CD14-positive monocyte (primary cell): ENCODE results near the gene ATOSA. TPM values are rescaled to one million over a fixed set of nuclear protein-coding genes. Genes with fewer than 3 reads are reported as not detected.

ENCODE experiments used
- DNase-seq, 3 donors: peaks; one replicate each; pipeline ENCODE4 v3.0.0-alpha.2; 2011 to 2022
- H2AFZ ChIP-seq: 2 replicates; pipeline ENCODE4 v1.6.0; 2012; ENCODE audit warnings: mild to moderate bottlenecking, low read depth, low read length, inconsistent platforms; ENCODE audit not compliant: insufficient read depth, poor library complexity, severe bottlenecking
- H3K27ac ChIP-seq, 2 donors: 1 replicate in 1 of 2; 2 replicates in 1 of 2; pipeline ENCODE4 v1.5.1; 2012 to 2013; ENCODE audit warnings: low read length in 2 of 2, control low read depth in 1 of 2, inconsistent platforms in 1 of 2, low read depth in 1 of 2, mild to moderate bottlenecking in 1 of 2
- H3K27me3 ChIP-seq, 2 donors: one replicate each; pipeline versions ENCODE4 v1.6.0 to v1.6.1; 2011 to 2013; ENCODE audit warnings: low read length in 2 of 2; ENCODE audit not compliant: control insufficient read depth in 2 of 2, insufficient read depth in 2 of 2
- H3K36me3 ChIP-seq, 2 donors: replicated peaks in 1 of 2; 1 replicate in 1 of 2; 2 replicates in 1 of 2; pipeline versions ENCODE4 v1.5.1 to v1.6.1; 2012 to 2013; ENCODE audit warnings: low read length in 2 of 2, control low read depth in 1 of 2, inconsistent platforms in 1 of 2, mild to moderate bottlenecking in 1 of 2; ENCODE audit not compliant: insufficient read depth in 2 of 2, control insufficient read depth in 1 of 2
- H3K4me1 ChIP-seq, 2 donors: 1 replicate in 1 of 2; 2 replicates in 1 of 2; pipeline versions ENCODE4 v1.5.1 to v1.6.1; 2012 to 2013; ENCODE audit warnings: low read length in 2 of 2, control low read depth in 1 of 2, inconsistent platforms in 1 of 2, mild to moderate bottlenecking in 1 of 2, moderate library complexity in 1 of 2; ENCODE audit not compliant: insufficient read depth in 2 of 2, control insufficient read depth in 1 of 2
- H3K4me2 ChIP-seq: replicated peaks from 2 replicates; pipeline ENCODE3; 2012; ENCODE audit warnings: low read length, moderate library complexity, mild to moderate bottlenecking; ENCODE audit not compliant: poor library complexity, severe bottlenecking; ENCODE audit errors: extremely low read depth
- H3K4me3 ChIP-seq, 3 experiments: fragments of 200-600 bp in 1 of 3; sonication (generic) in 1 of 3; replicated peaks in 1 of 3; 1 replicate in 2 of 3; 2 replicates in 1 of 3; pipeline ENCODE4 v1.5.1; 2011 to 2013; ENCODE audit warnings: low read length in 3 of 3, mild to moderate bottlenecking in 3 of 3, control low read depth in 2 of 3, low read depth in 2 of 3, inconsistent platforms in 1 of 3, moderate library complexity in 1 of 3
- H3K79me2 ChIP-seq: 2 replicates; pipeline ENCODE4 v1.6.0; 2012; ENCODE audit warnings: mild to moderate bottlenecking, control low read depth, inconsistent platforms, low read length, moderate library complexity; ENCODE audit not compliant: insufficient read depth
- H3K9ac ChIP-seq: 2 replicates; pipeline ENCODE4 v1.6.0; 2017; ENCODE audit warnings: low read length, mild to moderate bottlenecking; ENCODE audit not compliant: insufficient read depth, poor library complexity, severe bottlenecking
- H3K9me3 ChIP-seq, 2 donors: replicated peaks in 1 of 2; 1 replicate in 1 of 2; 2 replicates in 1 of 2; pipeline versions ENCODE4 v1.5.1 to v1.6.1; 2012 to 2013; ENCODE audit warnings: low read length in 2 of 2, control low read depth in 1 of 2; ENCODE audit not compliant: control insufficient read depth in 1 of 2, insufficient read depth in 1 of 2
- H4K20me1 ChIP-seq: 2 replicates; pipeline ENCODE4 v1.6.0; 2012; ENCODE audit warnings: mild to moderate bottlenecking, low read length, control low read depth, moderate library complexity; ENCODE audit not compliant: insufficient read depth
- H3K27ac Mint-ChIP-seq, 7 donors: one replicate each; pipeline ENCODE4 v1.8.0; 2020; ENCODE audit warnings: mild to moderate bottlenecking in 7 of 7, mixed read lengths in 7 of 7, moderate library complexity in 6 of 7, inconsistent platforms in 2 of 7
- H3K27me3 Mint-ChIP-seq, 3 donors: one replicate each; pipeline ENCODE4 v1.8.0; 2021 to 2022; ENCODE audit warnings: low read depth in 3 of 3, mild to moderate bottlenecking in 3 of 3, mixed read lengths in 3 of 3, moderate library complexity in 3 of 3, inconsistent platforms in 1 of 3
- H3K36me3 Mint-ChIP-seq, 2 donors: one replicate each; pipeline ENCODE4 v1.8.0; 2020; ENCODE audit warnings: mixed read lengths in 2 of 2, inconsistent platforms in 1 of 2, mild to moderate bottlenecking in 1 of 2
- H3K4me1 Mint-ChIP-seq: one replicate; pipeline ENCODE4 v1.8.0; 2020; ENCODE audit warnings: mild to moderate bottlenecking, mixed read lengths
- H3K4me3 Mint-ChIP-seq, 2 donors: one replicate each; pipeline ENCODE4 v1.8.0; 2020; ENCODE audit warnings: mild to moderate bottlenecking in 2 of 2, mixed read lengths in 2 of 2, moderate library complexity in 1 of 2
- H3K9me3 Mint-ChIP-seq, 7 donors: one replicate each; pipeline ENCODE4 v1.8.0; 2020 to 2022; ENCODE audit warnings: mixed read lengths in 7 of 7, mild to moderate bottlenecking in 6 of 7, moderate library complexity in 6 of 7, inconsistent platforms in 2 of 7
- WGBS: methylation state at CpG from one replicate; pipeline ENCODE4 v1.1.5; 2013; ENCODE audit warnings: missing lambda C conversion rate; ENCODE audit not compliant: insufficient coverage; 5-methylcytosine and 5-hydroxymethylcytosine counted together
- intact Hi-C, 2 donors: fragments of 100-400 bp; cut with micrococcal nuclease; formaldehyde crosslinking; loops; one replicate each; pipeline versions ENCODE4 v1.15.0 to v1.15.1; 2023
- polyA plus RNA-seq, 3 donors: library from polyadenylated mRNA; depleted of rRNA in 1 of 3; unstranded in 2 of 3; stranded (reverse) in 1 of 3; fragments of 300-500 nt in 2 of 3; fragments of >200 nt in 1 of 3; fragmentation: Illumina TruSeq in 2 of 3; gene quantifications; 1 replicate in 2 of 3; 2 replicates in 1 of 3; pipeline ENCODE4 v1.2.3, GENCODE V29; 2012 to 2021
- TF ChIP-seq, protein P1 (sequence below): fragments of 200-600 bp; IDR thresholded peaks from one replicate; pipeline ENCODE4 v1.8.0; 2022; ENCODE audit warnings: antibody characterized with exemption, mild to moderate bottlenecking

The ATOSA gene
- polyA plus RNA-seq, 3 donors: 2.1 to 15.9 (median 3.5) TPM

GRCh38 chr15:52658955-52659354 is 20.2 kb downstream of the ATOSA start:
- H3K9ac ChIP-seq: no peak overlapping the region
- H3K27ac Mint-ChIP-seq: no peak overlapping the region
- no peak overlapping the region for H3K4me3 ChIP-seq
- DNase-seq: no peak
- no peak overlapping the region for H3K27ac ChIP-seq
- no CpG with 5 or more reads among the region's 1 CpG for WGBS
- peaks cover 52 to 59% of the 10 kb centered on the region in 2 donors for H3K36me3 Mint-ChIP-seq
- intact Hi-C loops: no loop called here
- no peaks in the 10 kb centered on the region for H3K27me3 Mint-ChIP-seq
- H3K79me2 ChIP-seq: no peaks in the 10 kb centered on the region
- H3K4me3 Mint-ChIP-seq: no peak overlapping the region
- H3K9me3 ChIP-seq: no peaks in the 10 kb centered on the region
- H2AFZ ChIP-seq: no peak overlapping the region
- H3K4me2 ChIP-seq: no peak overlapping the region
- no peaks in the 10 kb centered on the region for H3K27me3 ChIP-seq
- H3K9me3 Mint-ChIP-seq: no peaks in the 10 kb centered on the region
- H4K20me1 ChIP-seq: no peaks in the 10 kb centered on the region
- peaks cover 46 to 96% of the 10 kb centered on the region in 2 donors for H3K36me3 ChIP-seq
- TF ChIP-seq, protein P1, sequence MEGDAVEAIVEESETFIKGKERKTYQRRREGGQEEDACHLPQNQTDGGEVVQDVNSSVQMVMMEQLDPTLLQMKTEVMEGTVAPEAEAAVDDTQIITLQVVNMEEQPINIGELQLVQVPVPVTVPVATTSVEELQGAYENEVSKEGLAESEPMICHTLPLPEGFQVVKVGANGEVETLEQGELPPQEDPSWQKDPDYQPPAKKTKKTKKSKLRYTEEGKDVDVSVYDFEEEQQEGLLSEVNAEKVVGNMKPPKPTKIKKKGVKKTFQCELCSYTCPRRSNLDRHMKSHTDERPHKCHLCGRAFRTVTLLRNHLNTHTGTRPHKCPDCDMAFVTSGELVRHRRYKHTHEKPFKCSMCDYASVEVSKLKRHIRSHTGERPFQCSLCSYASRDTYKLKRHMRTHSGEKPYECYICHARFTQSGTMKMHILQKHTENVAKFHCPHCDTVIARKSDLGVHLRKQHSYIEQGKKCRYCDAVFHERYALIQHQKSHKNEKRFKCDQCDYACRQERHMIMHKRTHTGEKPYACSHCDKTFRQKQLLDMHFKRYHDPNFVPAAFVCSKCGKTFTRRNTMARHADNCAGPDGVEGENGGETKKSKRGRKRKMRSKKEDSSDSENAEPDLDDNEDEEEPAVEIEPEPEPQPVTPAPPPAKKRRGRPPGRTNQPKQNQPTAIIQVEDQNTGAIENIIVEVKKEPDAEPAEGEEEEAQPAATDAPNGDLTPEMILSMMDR: no peak
- H3K4me1 Mint-ChIP-seq: no peaks in the 10 kb centered on the region
- no peaks in the 10 kb centered on the region for H3K4me1 ChIP-seq

DNA sequence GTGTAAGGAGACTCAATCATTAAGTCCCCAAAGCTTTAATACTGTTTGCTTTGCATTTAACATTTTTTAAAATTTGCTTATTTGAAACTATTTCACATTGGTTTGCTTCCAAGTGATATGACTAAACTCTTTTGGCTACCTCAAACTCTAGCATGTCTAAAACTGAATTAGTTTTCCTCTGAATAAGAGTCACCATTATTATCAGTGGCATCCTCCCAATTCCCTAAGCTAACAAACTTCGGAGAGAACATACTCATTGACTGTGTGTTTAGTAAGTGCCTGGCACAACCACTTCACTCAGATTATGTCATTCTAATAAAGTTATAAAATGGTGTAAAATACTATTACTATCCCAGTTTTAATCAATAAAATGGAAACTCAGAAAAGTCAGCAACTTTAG is 21.9 kb downstream of the ATOSA start:
- intact Hi-C loops: no loop called here
- H3K4me3 Mint-ChIP-seq: no peak overlapping the region
- Histone ChIP-seq H4K20me1 (no peaks in the 10 kb centered on the region), H3K4me2 (no peak overlapping the region), H2AFZ (no peak overlapping the region), H3K4me3 (no peak overlapping the region), H3K4me1 (no peaks in the 10 kb centered on the region), H3K9me3 (no peaks in the 10 kb centered on the region), H3K27ac (no peak overlapping the region), H3K27me3 (no peaks in the 10 kb centered on the region), H3K36me3 (peaks cover 40 to 94% of the 10 kb centered on the region in 2 donors), H3K9ac (no peak overlapping the region), H3K79me2 (no peaks in the 10 kb centered on the region)
- H3K27me3 Mint-ChIP-seq: no peaks in the 10 kb centered on the region
- WGBS: no CpG with 5 or more reads among the region's 1 CpG
- TF ChIP-seq, protein P1: no peak
- no peaks in the 10 kb centered on the region for H3K9me3 Mint-ChIP-seq
- no peak overlapping the region for H3K27ac Mint-ChIP-seq
- H3K4me1 Mint-ChIP-seq: no peaks in the 10 kb centered on the region
- no peak for DNase-seq
- peaks cover 51 to 60% of the 10 kb centered on the region in 2 donors for H3K36me3 Mint-ChIP-seq
